GM20431 (cell line): ENCODE data around the gene TLE7.

Source experiments
- in situ Hi-C: fragments of 300-500 bp; cut with MseI, MboI; formaldehyde crosslinking; loops from one replicate; pipeline ENCODE4 v1.15.0; 2020; ENCODE audit warnings: low sequenced_read_pairs; ENCODE audit not compliant: unreplicated experiment

The TLE7 gene

GRCh38 chr16:71453036-71453435 lies 11.2 kb upstream of the TLE7 start:
- in situ Hi-C loops = no loop called here

GRCh38 chr16:71449020-71449419 lies 7.2 kb upstream of the TLE7 start:
- in situ Hi-C loops = no loop called here

GRCh38 chr16:71448274-71448866 lies 6.5 kb upstream of the TLE7 start:
- in situ Hi-C loops = no loop called here

GRCh38 chr16:71443714-71444113 lies 1.9 kb upstream of the TLE7 start:
- in situ Hi-C loops = no loop called here

- in situ Hi-C loops = no loop called here
Observed at GRCh38 chr16:71441348-71442050, 355 bp downstream of the TLE7 start.

- in situ Hi-C loops = no loop called here
Observed at GRCh38 chr16:71440669-71441347, 1.0 kb downstream of the TLE7 start.

- in situ Hi-C loops = no loop called here
Observed at GRCh38 chr16:71439523-71439922, 2.3 kb downstream of the TLE7 start.

- in situ Hi-C loops = no loop called here
Observed at GRCh38 chr16:71436473-71436872, 5.4 kb downstream of the TLE7 start.

- in situ Hi-C loops = no loop called here
Observed at GRCh38 chr16:71432906-71433305, 8.9 kb downstream of the TLE7 start.

GRCh38 chr16:71431991-71432390 lies 9.9 kb downstream of the TLE7 start:
- in situ Hi-C loops = no loop called here

- in situ Hi-C loops = no loop called here
Observed at GRCh38 chr16:71431176-71431575, 10.7 kb downstream of the TLE7 start.

- in situ Hi-C loops = no loop called here
Observed at GRCh38 chr16:71430744-71431143, 11.1 kb downstream of the TLE7 start.

- in situ Hi-C loops = no loop called here
Observed at GRCh38 chr16:71429581-71429980, 12.3 kb downstream of the TLE7 start.

GRCh38 chr16:71428883-71429282 lies 13.0 kb downstream of the TLE7 start:
- in situ Hi-C loops = no loop called here

GRCh38 chr16:71428385-71428784 lies 13.5 kb downstream of the TLE7 start:
- in situ Hi-C loops = no loop called here

GRCh38 chr16:71426880-71427615 lies 14.8 kb downstream of the TLE7 start:
- in situ Hi-C loops = no loop called here

- in situ Hi-C loops = no loop called here
Observed at GRCh38 chr16:71426069-71426879, 15.6 kb downstream of the TLE7 start.

GRCh38 chr16:71425746-71426068 lies 16.1 kb downstream of the TLE7 start:
- in situ Hi-C loops = no loop called here

- in situ Hi-C loops = no loop called here
Observed at GRCh38 chr16:71424626-71425025, 17.2 kb downstream of the TLE7 start.

- in situ Hi-C loops = no loop called here
Observed at GRCh38 chr16:71423865-71424264, 18.0 kb downstream of the TLE7 start.
